Ectodermal cell (in vitro differentiated cells): ENCODE data around the gene HACD4.

Experiments
- H3K27ac ChIP-seq: 2 replicates; pipeline ENCODE4 v1.7.0; 2013; ENCODE audit warnings: mild to moderate bottlenecking, low read depth, low read length; ENCODE audit not compliant: insufficient read depth, poor library complexity, severe bottlenecking
- H3K27me3 ChIP-seq: 2 replicates; pipeline ENCODE4 v1.7.0; 2013; ENCODE audit warnings: mild to moderate bottlenecking, low read length; ENCODE audit not compliant: insufficient read depth, control insufficient read depth, poor library complexity, severe bottlenecking
- H3K36me3 ChIP-seq: one replicate; pipeline ENCODE4 v1.7.0; 2013; ENCODE audit warnings: low read length; ENCODE audit not compliant: control insufficient read depth, insufficient read depth
- H3K4me1 ChIP-seq: one replicate; pipeline ENCODE4 v1.7.0; 2013; ENCODE audit warnings: low read length; ENCODE audit not compliant: control insufficient read depth, insufficient read depth
- H3K4me3 ChIP-seq: 2 replicates; pipeline ENCODE4 v1.7.0; 2013; ENCODE audit warnings: low read depth, low read length, control low read depth; ENCODE audit not compliant: insufficient read depth
- H3K9me3 ChIP-seq: 2 replicates; pipeline ENCODE4 v1.7.0; 2013; ENCODE audit warnings: mild to moderate bottlenecking, low read length, moderate library complexity; ENCODE audit not compliant: control insufficient read depth
- WGBS, 2 experiments: methylation state at CpG; one replicate each; pipeline ENCODE4 v1.1.7; 2013; ENCODE audit warnings: missing lambda C conversion rate in 2 of 2; 5-methylcytosine and 5-hydroxymethylcytosine counted together

The HACD4 gene

GRCh38 chr9:21018177-21018576 lies 13.3 kb downstream of the HACD4 start:
- H3K36me3 ChIP-seq: no peaks in the 10 kb centered on the region
- H3K27ac ChIP-seq: no peak overlapping the region
- H3K9me3 ChIP-seq: no peaks in the 10 kb centered on the region
- H3K4me3 ChIP-seq: no peak overlapping the region
- H3K27me3 ChIP-seq: no peaks in the 10 kb centered on the region
- 75 to 82% methylated on average over 2 of the region's 2 CpGs for WGBS, 2 experiments
- H3K4me1 ChIP-seq: no peaks in the 10 kb centered on the region

GRCh38 chr9:21016701-21017491 lies 14.5 kb downstream of the HACD4 start:
- no peaks in the 10 kb centered on the region for H3K9me3 ChIP-seq
- no peak overlapping the region for H3K27ac ChIP-seq
- H3K27me3 ChIP-seq: no peaks in the 10 kb centered on the region
- no peak overlapping the region for H3K4me3 ChIP-seq
- 93 to 100% methylated on average over 1 to 2 of the region's 2 CpGs for WGBS, 2 experiments
- H3K4me1 ChIP-seq: no peaks in the 10 kb centered on the region
- H3K36me3 ChIP-seq: no peaks in the 10 kb centered on the region

- H3K4me3 ChIP-seq: no peak overlapping the region
- H3K4me1 ChIP-seq: no peaks in the 10 kb centered on the region
- H3K27me3 ChIP-seq: no peaks in the 10 kb centered on the region
- H3K9me3 ChIP-seq: no peaks in the 10 kb centered on the region
- no peaks in the 10 kb centered on the region for H3K36me3 ChIP-seq
- no peak overlapping the region for H3K27ac ChIP-seq
Observed at GRCh38 chr9:21015995-21016394, 15.4 kb downstream of the HACD4 start.

- no peak overlapping the region for H3K4me3 ChIP-seq
- H3K27ac ChIP-seq: no peak overlapping the region
- no peaks in the 10 kb centered on the region for H3K27me3 ChIP-seq
- 71 to 72% methylated on average over 4 of the region's 5 CpGs for WGBS, 2 experiments
- H3K36me3 ChIP-seq: no peaks in the 10 kb centered on the region
- no peaks in the 10 kb centered on the region for H3K4me1 ChIP-seq
- H3K9me3 ChIP-seq: no peaks in the 10 kb centered on the region
Observed at GRCh38 chr9:21015129-21015815, 16.2 kb downstream of the HACD4 start.

- H3K27me3 ChIP-seq: no peaks in the 10 kb centered on the region
- no peaks in the 10 kb centered on the region for H3K4me1 ChIP-seq
- no peaks in the 10 kb centered on the region for H3K36me3 ChIP-seq
- no peak overlapping the region for H3K4me3 ChIP-seq
- H3K9me3 ChIP-seq: no peaks in the 10 kb centered on the region
- no peak overlapping the region for H3K27ac ChIP-seq
- 76 to 87% methylated on average over 1 to 2 of the region's 2 CpGs for WGBS, 2 experiments
Observed at GRCh38 chr9:21002040-21002439, 29.4 kb downstream of the HACD4 start.

- no peak overlapping the region for H3K4me3 ChIP-seq
- H3K27ac ChIP-seq: no peak overlapping the region
- H3K27me3 ChIP-seq: no peaks in the 10 kb centered on the region
- H3K36me3 ChIP-seq: no peaks in the 10 kb centered on the region
- no peaks in the 10 kb centered on the region for H3K4me1 ChIP-seq
- H3K9me3 ChIP-seq: no peaks in the 10 kb centered on the region
- WGBS, 2 experiments: 85 to 88% methylated on average over 1 of the region's 1 CpG
Observed at GRCh38 chr9:21001581-21001980, 29.9 kb downstream of the HACD4 start.

- Histone ChIP-seq H3K9me3 (no peaks in the 10 kb centered on the region), H3K27me3 (no peaks in the 10 kb centered on the region), H3K27ac (no peak overlapping the region), H3K4me3 (no peak overlapping the region), H3K36me3 (no peaks in the 10 kb centered on the region), H3K4me1 (no peaks in the 10 kb centered on the region)
- 90 to 94% methylated on average over 2 of the region's 2 CpGs for WGBS, 2 experiments
Observed at GRCh38 chr9:20997503-20998076, 33.9 kb downstream of the HACD4 start.

GRCh38 chr9:20996809-20997208 lies 34.6 kb downstream of the HACD4 start:
- Histone ChIP-seq H3K4me3 (no peak overlapping the region), H3K27me3 (no peaks in the 10 kb centered on the region), H3K27ac (no peak overlapping the region), H3K9me3 (no peaks in the 10 kb centered on the region), H3K4me1 (no peaks in the 10 kb centered on the region), H3K36me3 (no peaks in the 10 kb centered on the region)
- 94% methylated on average over 2 of the region's 2 CpGs for WGBS, 2 experiments

- H3K27me3 ChIP-seq: no peaks in the 10 kb centered on the region
- no peak overlapping the region for H3K27ac ChIP-seq
- H3K36me3 ChIP-seq: peaks cover 4% of the 10 kb centered on the region
- WGBS, 2 experiments: 88 to 96% methylated on average over 2 of the region's 2 CpGs
- H3K9me3 ChIP-seq: no peaks in the 10 kb centered on the region
- H3K4me1 ChIP-seq: no peaks in the 10 kb centered on the region
- no peak overlapping the region for H3K4me3 ChIP-seq
Observed at GRCh38 chr9:20995616-20996015, 35.8 kb downstream of the HACD4 start.

GRCh38 chr9:20994486-20994885 lies 37.0 kb downstream of the HACD4 start:
- Histone ChIP-seq H3K4me1 (no peaks in the 10 kb centered on the region), H3K4me3 (no peak overlapping the region), H3K27me3 (no peaks in the 10 kb centered on the region), H3K36me3 (peaks cover 11% of the 10 kb centered on the region), H3K27ac (no peak overlapping the region), H3K9me3 (no peaks in the 10 kb centered on the region)
- WGBS, 2 experiments: 90 to 100% methylated on average over 1 to 3 of the region's 3 CpGs
